PC-3 (cell line): ENCODE results near the gene NEAT1.
"Not testable (repeated sequence)": the region's sequence is repeated elsewhere in the genome, so short reads cannot be mapped to it uniquely, and the experiment has no call there.

Source experiments
- CTCF ChIP-seq: fragments of 300-600 bp; sonication (generic); conservative IDR thresholded peaks from 2 replicates; pipeline ENCODE4 v1.5.1; 2017; ENCODE audit warnings: antibody characterized with exemption, low read depth, mild to moderate bottlenecking, low read length
- EZH2phosphoT487 ChIP-seq: fragments of 300-600 bp; sonication (generic); IDR thresholded peaks from 2 replicates; pipeline ENCODE4 v1.6.1; 2018; ENCODE audit warnings: mild to moderate bottlenecking, antibody characterized with exemption, low read length, borderline replicate concordance

GRCh38 chr11:65472588-65473277, 50.1 kb downstream of the NEAT1 start:
- not testable (repeated sequence) for TF ChIP-seq CTCF, EZH2phosphoT487
